HL-60/S4 treated with phorbol 12-myristate 13-acetate at 8.2 ng/mL for 4 days and 3 days (cell line): ENCODE measurements around the gene RAB5B.

Experiments used
- in situ Hi-C: fragments of 300-500 bp; cut with MboI; formaldehyde crosslinking; loops from 2 replicates; pipeline ENCODE4 v1.15.0; 2022; ENCODE audit warnings: low sequenced_read_pairs

The RAB5B gene

GRCh38 chr12:55938826-55939501 lies 34.9 kb upstream of the RAB5B start:
- in situ Hi-C loops, result loop anchor here (25.0 kb wide), 1 partner anchor 202 kb away; the partner anchor contains the start of genes CD63 and GDF11

GRCh38 chr12:55940065-55940732 lies 33.7 kb upstream of the RAB5B start:
- in situ Hi-C loops, result loop anchor here (25.0 kb wide), 1 partner anchor 203 kb away; the partner anchor contains the start of genes CD63 and GDF11

- in situ Hi-C loops, result loop anchor here (25.0 kb wide), 1 partner anchor 205 kb away; the partner anchor contains the start of genes CD63 and GDF11
Measured at GRCh38 chr12:55942055-55942454, 31.8 kb upstream of the RAB5B start.

GRCh38 chr12:55942577-55943136 lies 31.2 kb upstream of the RAB5B start:
- in situ Hi-C loops, result loop anchor here (25.0 kb wide), 1 partner anchor 205 kb away; the partner anchor contains the start of genes CD63 and GDF11

- in situ Hi-C loops, result loop anchor here (25.0 kb wide), 1 partner anchor 209 kb away; the partner anchor contains the start of genes CD63 and GDF11
Measured at GRCh38 chr12:55946553-55946952, 27.3 kb upstream of the RAB5B start.

- in situ Hi-C loops, result no loop called here
Measured at GRCh38 chr12:55955344-55955743, 18.5 kb upstream of the RAB5B start.

GRCh38 chr12:55955800-55956508 lies 17.9 kb upstream of the RAB5B start:
- in situ Hi-C loops, result no loop called here

- in situ Hi-C loops, result no loop called here
Measured at GRCh38 chr12:55957106-55957859, 16.6 kb upstream of the RAB5B start.

- in situ Hi-C loops, result no loop called here
Measured at GRCh38 chr12:55963760-55964159, 10.1 kb upstream of the RAB5B start.

GRCh38 chr12:55965240-55965639 lies 8.6 kb upstream of the RAB5B start:
- in situ Hi-C loops, result no loop called here

GRCh38 chr12:55965941-55966407 lies 7.9 kb upstream of the RAB5B start, which contains the start of gene PMEL:
Gene PMEL (minus strand): TSS chr12:55966042. CDS start chr12:55966011, 31 bp downstream.
- in situ Hi-C loops, result no loop called here

- in situ Hi-C loops, result no loop called here
Measured at GRCh38 chr12:55966408-55967281, 7.2 kb upstream of the RAB5B start, which contains the start of gene CDK2. Gene CDK2 (plus strand): TSS chr12:55966830. CDS start chr12:55967009, 179 bp downstream.

GRCh38 chr12:55969356-55969755 lies 4.5 kb upstream of the RAB5B start:
- in situ Hi-C loops, result no loop called here

- in situ Hi-C loops, result no loop called here
Measured at GRCh38 chr12:55970775-55971174, 3.1 kb upstream of the RAB5B start.

GRCh38 chr12:55972042-55972441 lies 1.8 kb upstream of the RAB5B start:
- in situ Hi-C loops, result no loop called here

GRCh38 chr12:55972456-55972855 lies 1.4 kb upstream of the RAB5B start:
- in situ Hi-C loops, result no loop called here

GRCh38 chr12:55972911-55973598 lies 823 bp upstream of the RAB5B start:
- in situ Hi-C loops, result no loop called here

- in situ Hi-C loops, result no loop called here
Measured at GRCh38 chr12:55974308-55974730, 441 bp downstream of the RAB5B start.
